Measurements from ENCODE around the gene SDE2.

The SDE2 gene

GRCh38 chr1:225999227-225999911 lies at the start of gene SDE2:
TSS of gene SDE2 (minus strand) at chr1:225999343. CDS start at chr1:225999312, 31 bp downstream.
- peaks cover 55% of the 10 kb centered on the region for H3K4me1 ChIP-seq (ENCODE audit: low read depth, poor library complexity, severe bottlenecking)
- H3K4me2 ChIP-seq = peak within 1 kb of the TSS; percentile 96

GRCh38 chr1:226048886-226049285 lies 49.7 kb upstream of the SDE2 start:
- H3K36me3 ChIP-seq (ENCODE audit: insufficient read depth) = no peaks in the 10 kb centered on the region
- H3K4me1 ChIP-seq (ENCODE audit: low read depth, poor library complexity, severe bottlenecking) = no peaks in the 10 kb centered on the region
- no peak overlapping the region for H2AFZ ChIP-seq (ENCODE audit: low read depth)
- no peak overlapping the region for H3K27ac ChIP-seq
- H3K4me2 ChIP-seq = no peak overlapping the region
- no peak overlapping the region for H3K9ac ChIP-seq
- H3K79me2 ChIP-seq (ENCODE audit: insufficient read depth, low read depth) = no peaks in the 10 kb centered on the region
- TF ChIP-seq CTCF (conservative IDR thresholded peaks at IDR 0.05; ENCODE audit: low read depth, low read length) = no peak
- H4K20me1 ChIP-seq (ENCODE audit: insufficient read depth) = no peaks in the 10 kb centered on the region
- no peak overlapping the region for H3K4me3 ChIP-seq (IDR thresholded peaks at IDR 0.05; ENCODE audit: insufficient read depth, low read depth, low read length)
- no peaks in the 10 kb centered on the region for H3K27me3 ChIP-seq (ENCODE audit: insufficient read depth, low read depth)

More at GRCh38 chr1:225999227-225999911, at the start of gene SDE2:
- Histone ChIP-seq H3K9ac (peak within 1 kb of the TSS; percentile 83), H3K27ac (peak within 1 kb of the TSS; percentile 98), H3K36me3 (ENCODE audit: insufficient read depth) (no peaks in the 10 kb centered on the region), H4K20me1 (ENCODE audit: insufficient read depth) (no peaks in the 10 kb centered on the region; the same call in 1 of the 2 replicates), H3K27me3 (ENCODE audit: insufficient read depth, low read depth) (no peaks in the 10 kb centered on the region), H3K79me2 (ENCODE audit: insufficient read depth, low read depth) (peaks cover 48% of the 10 kb centered on the region), H2AFZ (ENCODE audit: low read depth) (peak within 1 kb of the TSS; percentile 68), H3K4me3 (IDR thresholded peaks at IDR 0.05; ENCODE audit: insufficient read depth, low read depth, low read length) (peak within 1 kb of the TSS; percentile 63)
- no peak for TF ChIP-seq CTCF (conservative IDR thresholded peaks at IDR 0.05; ENCODE audit: low read depth, low read length)

GRCh38 chr1:226047495-226047894 lies 48.4 kb upstream of the SDE2 start:
- Histone ChIP-seq H3K4me3 (IDR thresholded peaks at IDR 0.05; ENCODE audit: insufficient read depth, low read depth, low read length) (no peak overlapping the region), H3K36me3 (ENCODE audit: insufficient read depth) (no peaks in the 10 kb centered on the region), H3K27ac (no peak overlapping the region), H4K20me1 (ENCODE audit: insufficient read depth) (no peaks in the 10 kb centered on the region), H2AFZ (ENCODE audit: low read depth) (no peak overlapping the region), H3K4me1 (ENCODE audit: low read depth, poor library complexity, severe bottlenecking) (no peaks in the 10 kb centered on the region), H3K9ac (no peak overlapping the region), H3K79me2 (ENCODE audit: insufficient read depth, low read depth) (no peaks in the 10 kb centered on the region), H3K27me3 (ENCODE audit: insufficient read depth, low read depth) (no peaks in the 10 kb centered on the region), H3K4me2 (no peak overlapping the region)
- TF ChIP-seq CTCF (conservative IDR thresholded peaks at IDR 0.05; ENCODE audit: low read depth, low read length) = no peak

- Histone ChIP-seq H2AFZ (ENCODE audit: low read depth) (no peak overlapping the region), H3K4me2 (no peak overlapping the region), H3K9ac (no peak overlapping the region), H3K4me1 (ENCODE audit: low read depth, poor library complexity, severe bottlenecking) (no peaks in the 10 kb centered on the region), H3K36me3 (ENCODE audit: insufficient read depth) (no peaks in the 10 kb centered on the region), H3K79me2 (ENCODE audit: insufficient read depth, low read depth) (no peaks in the 10 kb centered on the region), H3K4me3 (IDR thresholded peaks at IDR 0.05; ENCODE audit: insufficient read depth, low read depth, low read length) (no peak overlapping the region), H4K20me1 (ENCODE audit: insufficient read depth) (no peaks in the 10 kb centered on the region), H3K27ac (no peak overlapping the region), H3K27me3 (ENCODE audit: insufficient read depth, low read depth) (no peaks in the 10 kb centered on the region)
- no peak for TF ChIP-seq CTCF (conservative IDR thresholded peaks at IDR 0.05; ENCODE audit: low read depth, low read length)
These were observed 47.1 kb upstream of the SDE2 start for GRCh38 chr1:226046240-226046639.

Measured in KMS-11 (cell line).